Peyer's patch (tissue), 4 donors: ENCODE measurements around the gene IQCM.

ENCODE experiments used
- POLR2A ChIP-seq, 2 donors: fragments of 450-650 bp; IDR thresholded peaks; one replicate each; pipeline ENCODE4 v1.5.1; 2017; ENCODE audit warnings: antibody characterized with exemption in 2 of 2, mild to moderate bottlenecking in 2 of 2, moderate library complexity in 2 of 2
- TF ChIP-seq, protein P1 (sequence below), 6 experiments: fragments of 450-650 bp in 4 of 6; fragments of 200-600 bp in 2 of 6; sonication (generic) in 1 of 6; IDR thresholded peaks; one replicate each; pipeline ENCODE4 v1.5.1; 2017 to 2019; ENCODE audit warnings: antibody characterized with exemption in 6 of 6, mild to moderate bottlenecking in 3 of 6, moderate library complexity in 1 of 6

DNA sequence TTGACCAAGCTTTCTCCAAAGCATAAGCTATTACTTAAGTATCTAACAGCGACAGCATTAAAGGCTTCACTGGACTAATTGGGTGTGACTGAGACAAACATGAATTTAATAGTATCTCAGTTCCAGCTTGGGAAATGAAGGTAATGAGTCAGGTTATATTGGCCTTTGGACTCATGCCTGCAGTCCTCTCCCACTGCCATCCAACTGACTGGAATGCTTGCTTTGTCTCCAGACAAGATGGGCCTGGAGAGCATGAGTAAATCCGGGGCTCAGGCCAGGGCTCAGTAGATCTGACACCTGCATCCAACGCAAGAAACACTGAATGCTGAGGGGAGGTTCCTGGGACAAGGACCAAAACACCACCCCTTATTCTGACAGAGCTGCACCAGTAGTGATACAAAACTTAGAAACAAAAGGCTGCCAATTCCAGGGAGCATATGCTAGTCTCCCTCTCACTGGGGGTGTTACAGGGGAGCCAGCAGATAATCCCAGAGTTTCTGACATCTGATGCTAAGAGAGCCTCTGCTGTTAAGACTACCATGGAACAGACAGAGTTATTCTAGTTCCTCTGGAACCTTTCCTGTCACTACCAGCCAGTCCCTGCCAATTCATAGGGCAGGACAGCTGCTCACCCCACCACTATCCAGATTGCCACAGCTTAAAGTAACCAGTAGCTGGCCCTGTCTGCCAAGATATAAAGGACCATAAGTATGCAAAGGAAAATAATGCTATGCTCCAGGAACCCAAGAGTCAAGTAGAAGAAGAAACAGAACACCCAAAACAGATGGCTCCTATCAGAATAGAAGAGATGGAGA lies 293.8 kb downstream of the IQCM start:
- TF ChIP-seq, protein P1, sequence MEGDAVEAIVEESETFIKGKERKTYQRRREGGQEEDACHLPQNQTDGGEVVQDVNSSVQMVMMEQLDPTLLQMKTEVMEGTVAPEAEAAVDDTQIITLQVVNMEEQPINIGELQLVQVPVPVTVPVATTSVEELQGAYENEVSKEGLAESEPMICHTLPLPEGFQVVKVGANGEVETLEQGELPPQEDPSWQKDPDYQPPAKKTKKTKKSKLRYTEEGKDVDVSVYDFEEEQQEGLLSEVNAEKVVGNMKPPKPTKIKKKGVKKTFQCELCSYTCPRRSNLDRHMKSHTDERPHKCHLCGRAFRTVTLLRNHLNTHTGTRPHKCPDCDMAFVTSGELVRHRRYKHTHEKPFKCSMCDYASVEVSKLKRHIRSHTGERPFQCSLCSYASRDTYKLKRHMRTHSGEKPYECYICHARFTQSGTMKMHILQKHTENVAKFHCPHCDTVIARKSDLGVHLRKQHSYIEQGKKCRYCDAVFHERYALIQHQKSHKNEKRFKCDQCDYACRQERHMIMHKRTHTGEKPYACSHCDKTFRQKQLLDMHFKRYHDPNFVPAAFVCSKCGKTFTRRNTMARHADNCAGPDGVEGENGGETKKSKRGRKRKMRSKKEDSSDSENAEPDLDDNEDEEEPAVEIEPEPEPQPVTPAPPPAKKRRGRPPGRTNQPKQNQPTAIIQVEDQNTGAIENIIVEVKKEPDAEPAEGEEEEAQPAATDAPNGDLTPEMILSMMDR (IDR thresholded peaks at IDR 0.05) = no peak
- TF ChIP-seq POLR2A (IDR thresholded peaks at IDR 0.05) = no peak
